COLO829 (cell line): ENCODE results near the gene SATL1.
A peak's percentile ranks its signal among the peaks of the same experiment; 100 is the strongest.
"Not testable (repeated sequence)": the region's sequence is repeated elsewhere in the genome, so short reads cannot be mapped to it uniquely, and the experiment has no call there.

Source experiments
- DNase-seq: peaks from one replicate; pipeline ENCODE4 v3.0.0; 2012; ENCODE audit warnings: low spot score

Gene SATL1

GRCh38 chrX:85111347-85111746 lies 132.2 kb downstream of the SATL1 start:
- DNase-seq = peak; percentile 3

GRCh38 chrX:85109235-85109634 lies 134.3 kb downstream of the SATL1 start:
- DNase-seq = peak; percentile 5

GRCh38 chrX:85108165-85108564 lies 135.4 kb downstream of the SATL1 start:
- no peak for DNase-seq

GRCh38 chrX:85107407-85107806 lies 136.2 kb downstream of the SATL1 start:
- no peak for DNase-seq

DNA sequence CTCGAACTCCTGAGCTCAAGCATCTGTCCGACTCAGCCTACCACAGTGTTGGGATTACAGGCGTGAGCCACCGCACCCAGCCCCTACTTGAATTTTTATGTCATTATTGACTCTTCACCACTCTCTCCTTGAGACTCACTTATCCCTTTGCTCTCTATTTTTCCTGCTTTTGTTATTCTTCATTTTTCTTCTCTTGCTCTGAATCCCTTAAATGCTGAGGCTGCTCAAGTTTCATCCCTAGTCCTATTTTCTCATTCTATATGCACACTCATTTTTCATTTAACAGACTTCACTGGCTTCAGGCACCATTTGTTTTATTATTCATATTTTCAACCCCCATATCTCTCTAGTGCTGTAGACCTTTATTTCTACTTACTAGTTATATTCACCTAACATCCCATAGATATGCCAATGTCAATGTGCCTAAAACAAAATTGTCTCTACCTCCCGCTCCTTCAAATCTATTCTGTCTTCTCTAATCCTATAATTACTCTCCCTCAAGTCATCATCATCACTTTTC lies 154.2 kb downstream of the SATL1 start:
- no peak for DNase-seq

DNA sequence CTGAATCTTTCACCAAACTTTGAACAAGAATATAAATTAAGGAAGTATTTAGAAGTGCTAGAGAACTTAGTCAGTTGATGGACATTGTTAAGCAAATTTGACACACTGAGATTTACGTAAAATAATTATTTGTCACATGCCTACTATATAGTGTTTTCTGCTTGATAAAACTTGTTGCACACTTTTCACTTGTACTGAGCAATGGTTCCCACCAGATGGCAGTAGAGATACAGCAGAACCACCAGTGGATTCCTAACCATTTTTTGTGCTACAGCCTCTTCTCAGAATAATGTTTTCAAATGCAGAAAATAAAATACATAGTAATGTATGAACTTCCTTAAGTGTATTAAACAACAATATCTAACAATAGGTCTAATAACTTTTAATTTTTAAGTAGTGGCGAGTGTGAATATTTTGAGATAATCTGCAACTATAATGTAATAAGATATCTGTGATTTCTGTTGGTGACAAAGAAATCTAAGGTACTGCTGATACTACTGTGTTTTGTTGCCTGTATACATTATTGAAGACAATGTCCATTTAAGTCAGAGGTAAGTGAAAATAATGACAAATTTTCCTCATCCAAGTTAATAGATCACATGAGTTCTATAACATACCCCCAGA lies 158.7 kb downstream of the SATL1 start:
- peak; percentile 19 for DNase-seq

GRCh38 chrX:85077247-85077646 lies 166.3 kb downstream of the SATL1 start:
- DNase-seq = not testable (repeated sequence)

GRCh38 chrX:85065512-85066198 lies 177.9 kb downstream of the SATL1 start:
- no peak for DNase-seq

- DNase-seq = no peak
Measured at GRCh38 chrX:85052636-85053343, 190.8 kb downstream of the SATL1 start.

GRCh38 chrX:85052205-85052604 lies 191.4 kb downstream of the SATL1 start:
- no peak for DNase-seq

- no peak for DNase-seq
Measured at GRCh38 chrX:85051627-85052026, 192.0 kb downstream of the SATL1 start.
